Measurements from ENCODE around the gene ACTN1.
"Not testable (repeated sequence)": the region's sequence is repeated elsewhere in the genome, so short reads cannot be mapped to it uniquely, and the experiment has no call there.

ACTN1 gene

GRCh38 chr14:68986926-68987652 is 8.0 kb upstream of the ACTN1 start:
- DNase-seq (ENCODE audit: low spot score): no peak

- DNase-seq (ENCODE audit: low spot score): no peak
These were observed 7.1 kb upstream of the ACTN1 start for GRCh38 chr14:68986225-68986624.

GRCh38 chr14:68984686-68985085 is 5.6 kb upstream of the ACTN1 start:
- DNase-seq (ENCODE audit: low spot score): no peak

GRCh38 chr14:68983191-68983590 is 4.1 kb upstream of the ACTN1 start:
- no peak for DNase-seq (ENCODE audit: low spot score)

GRCh38 chr14:68982581-68982980 is 3.5 kb upstream of the ACTN1 start:
- no peak for DNase-seq (ENCODE audit: low spot score)

- no peak for DNase-seq (ENCODE audit: low spot score)
These were observed 2.5 kb upstream of the ACTN1 start for GRCh38 chr14:68981539-68981976.

GRCh38 chr14:68981139-68981538 is 2.0 kb upstream of the ACTN1 start:
- DNase-seq (ENCODE audit: low spot score): no peak

- DNase-seq (ENCODE audit: low spot score): peak; percentile 69
These were observed 785 bp upstream of the ACTN1 start for GRCh38 chr14:68979722-68980451.

GRCh38 chr14:68978172-68978911 is 760 bp downstream of the ACTN1 start:
- peak; percentile 80 for DNase-seq (ENCODE audit: low spot score)

GRCh38 chr14:68977718-68978171 is 1.4 kb downstream of the ACTN1 start:
- peak; percentile 55 for DNase-seq (ENCODE audit: low spot score)

GRCh38 chr14:68977180-68977717 is 1.9 kb downstream of the ACTN1 start:
- no peak for DNase-seq (ENCODE audit: low spot score)

GRCh38 chr14:68976160-68977067 is 2.7 kb downstream of the ACTN1 start:
- DNase-seq (ENCODE audit: low spot score): no peak

GRCh38 chr14:68975667-68976066 is 3.4 kb downstream of the ACTN1 start:
- DNase-seq (ENCODE audit: low spot score): no peak

- DNase-seq (ENCODE audit: low spot score): no peak
These were observed 4.2 kb downstream of the ACTN1 start for GRCh38 chr14:68974759-68975347.

- no peak for DNase-seq (ENCODE audit: low spot score)
These were observed 5.5 kb downstream of the ACTN1 start for GRCh38 chr14:68973639-68974038.

GRCh38 chr14:68973219-68973565 is 5.9 kb downstream of the ACTN1 start:
- DNase-seq (ENCODE audit: low spot score): not testable (repeated sequence)

- DNase-seq (ENCODE audit: low spot score): no peak
These were observed 6.4 kb downstream of the ACTN1 start for GRCh38 chr14:68972507-68973218.

GRCh38 chr14:68971411-68972035 is 7.6 kb downstream of the ACTN1 start:
- no peak for DNase-seq (ENCODE audit: low spot score)

- DNase-seq (ENCODE audit: low spot score): no peak
These were observed 8.4 kb downstream of the ACTN1 start for GRCh38 chr14:68970736-68971135.

- DNase-seq (ENCODE audit: low spot score): no peak
These were observed 9.0 kb downstream of the ACTN1 start for GRCh38 chr14:68970038-68970612.
